NT2/D1 (cell line): ENCODE results near the gene KDM2A.

Experiments used
- SUZ12 ChIP-seq: IDR thresholded peaks from 2 replicates; pipeline ENCODE4 v1.6.1; 2011; ENCODE audit not compliant: insufficient read length, insufficient read depth; ENCODE audit errors: extremely low read depth
- YY1 ChIP-seq: IDR thresholded peaks from 2 replicates; pipeline ENCODE4 v1.6.1; 2011; ENCODE audit not compliant: insufficient read length, insufficient read depth
- ZNF274 ChIP-seq: IDR thresholded peaks from 2 replicates; pipeline ENCODE4 v1.6.1; 2011; ENCODE audit warnings: mild to moderate bottlenecking, low read depth, low read length

- TF ChIP-seq ZNF274: no peak
- TF ChIP-seq SUZ12: no peak
- TF ChIP-seq YY1: no peak
Observed at GRCh38 chr11:67288198-67288451, 169.1 kb downstream of the KDM2A start.
